HG03565 (cell line): ENCODE measurements around the gene TNS3.

Experiments used
- ATAC-seq: cut with Tn5 transposase; IDR thresholded peaks from one replicate; pipeline ENCODE4 v1.9.1; 2021; ENCODE audit warnings: mild to moderate bottlenecking, moderate library complexity; ENCODE audit not compliant: unreplicated experiment

The TNS3 gene

GRCh38 chr7:47508389-47509380 is 73.2 kb downstream of the TNS3 start:
- ATAC-seq, result no peak

GRCh38 chr7:47507522-47507921 is 74.4 kb downstream of the TNS3 start:
- ATAC-seq, result no peak

- ATAC-seq, result no peak
These were observed 75.2 kb downstream of the TNS3 start for GRCh38 chr7:47506382-47507339.

GRCh38 chr7:47505312-47506007 is 76.5 kb downstream of the TNS3 start:
- ATAC-seq, result no peak

- no peak for ATAC-seq
These were observed 77.2 kb downstream of the TNS3 start for GRCh38 chr7:47504551-47505311.

DNA sequence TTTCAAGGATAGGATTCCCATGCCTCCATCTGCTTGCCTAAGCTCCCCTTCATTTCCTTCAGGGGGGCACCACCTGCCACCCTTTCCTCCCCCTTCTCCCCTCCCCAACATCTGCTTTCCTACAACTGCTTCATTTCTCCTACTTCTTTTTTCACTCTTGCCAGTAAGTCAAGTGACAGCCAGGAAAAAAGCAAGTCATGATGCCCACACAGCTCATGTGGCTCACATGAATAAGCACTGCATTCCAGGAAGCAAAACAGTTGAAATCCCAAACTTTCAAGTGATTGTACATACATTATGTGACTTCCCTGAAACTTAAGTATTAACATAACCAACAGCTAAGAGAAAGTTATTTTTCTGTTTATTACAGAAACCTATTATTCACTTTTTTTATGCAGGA is 78.6 kb downstream of the TNS3 start:
- no peak for ATAC-seq

DNA sequence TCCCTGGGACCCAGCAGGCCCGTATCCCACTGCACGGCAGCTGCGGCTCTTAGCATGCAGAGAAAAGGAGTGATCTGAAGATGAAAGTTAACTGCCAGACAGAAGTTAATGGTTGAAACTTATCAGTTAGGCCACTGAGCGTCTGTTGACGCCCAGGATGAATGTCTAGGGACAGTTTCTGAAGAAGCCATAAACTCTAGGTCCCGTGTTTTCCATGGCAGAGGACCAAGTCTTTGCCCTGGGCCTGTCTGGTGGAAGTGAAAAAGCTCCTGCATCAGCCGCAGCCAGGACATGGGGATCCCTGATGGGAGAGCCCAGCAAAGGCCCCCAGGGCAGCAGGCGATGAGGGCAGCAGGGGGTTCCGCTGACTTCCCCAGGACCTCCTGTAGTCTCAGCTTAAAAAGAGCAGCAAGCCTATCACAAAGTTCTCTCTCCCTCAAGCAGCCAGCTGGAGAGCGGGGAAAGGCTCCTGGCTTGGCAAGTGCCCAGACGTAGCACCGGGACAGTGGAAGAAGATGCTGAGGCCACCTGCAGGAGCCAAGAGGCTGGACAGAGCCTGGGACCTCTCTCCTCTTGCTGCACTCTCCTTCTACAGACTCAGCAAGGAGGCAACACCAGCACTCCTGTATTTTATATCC is 79.6 kb downstream of the TNS3 start:
- ATAC-seq, result no peak

- ATAC-seq, result no peak
These were observed 80.5 kb downstream of the TNS3 start for GRCh38 chr7:47501406-47501805.

- no peak for ATAC-seq
These were observed 81.8 kb downstream of the TNS3 start for GRCh38 chr7:47500103-47500563.

DNA sequence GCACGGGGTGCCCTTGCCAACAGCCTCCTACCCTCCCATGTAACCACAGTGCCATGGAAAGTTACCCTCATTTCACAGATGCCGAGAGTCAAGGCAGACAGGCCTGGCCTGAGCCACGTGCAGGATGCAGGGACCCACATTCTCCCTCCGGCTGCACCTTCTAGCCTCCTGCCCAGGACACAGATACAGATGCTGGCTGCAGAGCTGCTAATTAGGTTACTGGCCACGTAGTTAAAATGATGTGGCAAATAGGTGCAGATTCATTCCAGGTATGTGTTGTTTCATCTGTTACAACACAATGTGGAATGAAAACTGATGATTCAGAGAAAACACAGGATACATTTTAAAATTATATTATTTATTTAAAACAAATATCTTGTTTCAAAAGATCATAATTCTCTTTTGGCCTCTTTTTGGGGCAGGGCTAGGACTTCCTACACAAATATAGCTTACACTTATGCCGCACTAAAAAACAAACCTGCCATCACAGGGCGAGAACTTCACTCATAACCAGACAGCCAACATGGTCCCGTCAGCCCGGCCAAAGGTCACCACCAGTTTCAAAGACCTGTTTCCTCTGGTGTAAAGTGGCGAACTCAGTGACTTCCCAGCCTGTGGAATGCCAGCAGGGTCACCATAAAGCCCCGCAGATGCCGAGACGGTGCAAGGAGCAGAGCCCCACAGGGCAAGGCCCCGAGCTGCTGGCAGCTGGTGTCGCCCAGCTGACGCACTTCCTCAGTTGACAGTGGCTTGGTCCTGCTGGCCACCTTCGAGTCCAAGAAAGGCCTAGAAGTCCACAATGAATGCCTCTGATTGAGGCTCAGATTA is 83.5 kb downstream of the TNS3 start:
- ATAC-seq, result no peak

GRCh38 chr7:47497367-47498096 is 84.4 kb downstream of the TNS3 start:
- peak; percentile 94 for ATAC-seq

DNA sequence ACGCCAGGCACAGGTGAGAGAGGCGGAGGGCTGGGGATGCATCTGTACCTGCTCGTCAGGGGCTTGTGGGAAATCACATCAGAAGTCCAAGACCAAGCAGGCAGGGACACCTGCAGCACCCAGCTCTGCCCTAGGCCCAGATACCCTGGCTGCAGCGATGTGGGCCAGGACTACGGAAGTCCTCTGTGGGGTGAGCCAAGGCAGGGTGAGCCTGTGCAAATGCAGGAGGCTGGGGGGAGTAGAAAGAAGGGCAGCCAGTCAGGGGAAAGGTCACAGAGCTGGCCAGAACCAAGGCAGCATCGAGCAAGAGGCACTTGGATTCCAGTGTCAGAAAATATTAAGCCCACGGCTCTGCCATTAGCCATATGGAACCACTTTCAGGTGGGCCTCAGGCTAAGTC is 85.2 kb downstream of the TNS3 start:
- ATAC-seq, result no peak

DNA sequence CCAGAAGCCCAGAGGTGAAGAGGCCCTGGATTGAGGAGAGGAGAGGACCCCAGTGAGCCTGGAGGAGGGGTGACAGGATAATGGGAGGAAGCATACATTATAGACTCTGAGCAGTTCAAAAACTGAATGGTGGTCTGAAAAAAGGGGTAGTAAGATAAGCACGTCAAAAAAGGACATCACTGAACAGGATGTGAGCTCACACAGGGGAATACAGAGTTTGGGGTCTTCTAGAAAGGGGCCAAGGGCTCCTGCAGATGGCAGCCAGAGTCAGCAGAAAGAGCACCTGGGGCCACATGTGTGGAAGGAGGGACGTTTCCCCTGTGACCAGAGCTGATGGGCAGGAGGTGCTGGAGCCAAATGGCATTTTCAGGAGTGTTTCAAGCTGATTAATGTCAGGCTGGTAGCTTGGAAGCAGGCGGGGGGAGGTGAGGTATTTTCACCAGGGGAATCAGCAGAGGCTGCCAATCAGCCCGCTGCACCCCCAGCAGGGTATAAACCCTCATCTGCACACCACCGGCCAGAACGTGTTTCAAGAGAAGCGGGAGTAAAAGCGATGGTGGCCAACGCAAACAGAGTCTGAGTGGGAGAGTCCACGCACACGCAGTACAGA is 85.8 kb downstream of the TNS3 start:
- ATAC-seq, result no peak

DNA sequence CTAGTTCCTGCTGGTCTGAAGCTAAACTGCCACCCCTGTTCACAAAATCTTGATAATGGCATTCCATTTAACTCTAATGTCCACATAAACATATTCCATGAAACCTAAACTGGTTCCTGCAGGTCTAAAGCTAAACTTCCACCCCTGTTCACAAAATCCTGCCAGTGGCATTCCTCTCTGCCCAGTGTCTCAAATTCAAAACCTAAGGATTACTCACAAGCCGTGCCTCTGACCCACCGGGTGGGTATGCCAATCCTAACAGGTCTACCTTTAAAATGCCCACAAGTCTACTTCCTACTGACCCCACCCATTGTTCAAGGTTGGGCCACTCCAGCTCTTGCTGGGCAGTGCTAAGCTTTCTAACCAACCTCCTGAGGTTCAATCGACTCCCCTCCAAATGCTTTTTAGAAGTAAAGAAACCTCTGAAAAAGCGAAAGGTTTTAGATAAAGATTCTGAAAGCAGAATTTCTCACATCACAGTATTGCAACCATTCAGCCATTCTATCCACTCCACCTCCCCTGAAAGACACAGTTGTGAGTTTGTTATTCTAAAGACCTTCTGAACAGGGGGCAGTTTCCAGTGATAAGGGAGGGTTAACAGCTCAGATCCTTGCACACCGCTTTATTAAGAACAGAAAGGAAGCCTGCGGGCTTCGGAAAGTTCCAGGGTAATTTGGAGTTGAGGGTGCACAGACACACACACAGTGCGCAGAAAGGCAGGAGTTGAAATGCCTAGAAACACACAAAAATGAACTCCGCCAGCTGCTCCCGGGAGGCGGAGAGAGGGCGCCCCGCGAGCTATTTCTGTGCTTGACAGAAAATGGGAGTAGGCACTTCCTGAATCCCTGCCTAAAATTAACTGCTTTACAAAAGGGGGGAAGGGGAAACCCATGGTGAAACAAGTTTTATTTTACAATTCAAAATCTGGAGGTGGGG is 87.7 kb downstream of the TNS3 start:
- ATAC-seq, result no peak

- ATAC-seq, result no peak
These were observed 89.1 kb downstream of the TNS3 start for GRCh38 chr7:47492716-47493325.
